Adrenal gland (tissue), 12 donors: Measurements from ENCODE around the gene ABHD12B. TPM values are rescaled to one million over a fixed set of nuclear protein-coding genes. Genes with fewer than 3 reads are reported as not detected.

Experiments used
- DNase-seq, 7 donors: peaks; one replicate each; pipeline ENCODE4 v3.0.0-alpha.2; 2019 to 2020
- H3K27ac ChIP-seq, 5 donors: fragments of 200-600 bp; sonication (generic) in 4 of 5; 1 replicate in 3 of 5; 2 replicates in 2 of 5; pipeline versions ENCODE4 v1.5.1 to v1.8.0; 2016 to 2020; ENCODE audit warnings: mild to moderate bottlenecking in 1 of 5
- H3K27me3 ChIP-seq: fragments of 200-600 bp; 2 replicates; pipeline ENCODE4 v1.8.0; 2021
- H3K36me3 ChIP-seq, 2 donors: fragments of 200-600 bp; replicated peaks in 1 of 2; 1 replicate in 1 of 2; 2 replicates in 1 of 2; pipeline versions ENCODE4 v1.5.1 to v1.8.0; 2018 to 2022
- H3K4me1 ChIP-seq, 2 donors: fragments of 200-600 bp; replicated peaks in 1 of 2; 1 replicate in 1 of 2; 2 replicates in 1 of 2; pipeline versions ENCODE4 v1.5.1 to v1.8.0; 2018 to 2021
- H3K4me3 ChIP-seq, 4 donors: fragments of 200-600 bp; sonication (generic) in 3 of 4; one replicate each; pipeline ENCODE4 v1.5.1; 2016 to 2018
- H3K9me3 ChIP-seq, 3 donors: fragments of 200-600 bp; sonication (generic) in 1 of 3; replicated peaks in 1 of 3; 1 replicate in 2 of 3; 2 replicates in 1 of 3; pipeline versions ENCODE4 v1.5.1 to v1.8.0; 2016 to 2021
- CTCF ChIP-seq, 6 experiments: fragments of 450-650 bp in 4 of 6; fragments of 200-600 bp in 2 of 6; sonication (generic) in 1 of 6; IDR thresholded peaks; 1 replicate in 5 of 6; 2 replicates in 1 of 6; pipeline versions ENCODE4 v1.5.1 to v1.8.0; 2016 to 2021; ENCODE audit warnings: antibody characterized with exemption in 6 of 6, mild to moderate bottlenecking in 2 of 6, moderate library complexity in 1 of 6
- WGBS, 4 donors: extraction: QIAGEN DNeasy Blood & Tissue Kit in 2 of 4; methylation state at CpG; one replicate each; pipeline versions ENCODE4 v1.1.5 to v1.1.7; 2013 to 2017; 5-methylcytosine and 5-hydroxymethylcytosine counted together
- intact Hi-C, 2 donors: fragments of 100-400 bp; cut with DNase I; formaldehyde crosslinking; loops; one replicate each; pipeline versions ENCODE4 v1.14.1 to v1.15.0; 2022 to 2023
- polyA plus RNA-seq, 3 donors: library from polyadenylated mRNA; stranded (reverse); fragments of 200-250 nt in 2 of 3; fragments of 350-450 nt in 1 of 3; fragmentation: Illumina TruSeq in 1 of 3; extraction: RNeasy Lipid Tissue Mini Kit (QIAGEN cat#74804) in 1 of 3; gene quantifications; one replicate each; pipeline ENCODE4 v1.2.3, GENCODE V29; 2013 to 2014
- small RNA-seq, 2 donors: library from RNA; depleted of rRNA; stranded (forward); fragments of <200 nt; gene quantifications; one replicate each; pipeline ENCODE3, GENCODE V24; 2016
- total RNA-seq, 9 donors: library from RNA; depleted of rRNA in 4 of 9; stranded (reverse); fragments of >200 nt in 4 of 9; fragments of 120-200 nt in 1 of 9; fragmentation: NEBNext Ultra II Directional in 1 of 9; extraction: Animal tissue kit (Norgen Biotek cat#: 25700) in 1 of 9; gene quantifications; one replicate each; pipeline versions ENCODE4 v1.1.0 to v1.2.4, GENCODE V29; 2013 to 2023
- donor health status: healthy with polysubstance abuse.
- donor health status: Bipolar disorder and iron deficiency.
- donor health status: DM: yes; HTN: yes; CAD: no.
- donor health status: DM: no; HTN: no; CAD: no.
- donor health status: DM: no; HTN: no; CAD: no.
- donor health status: DM: yes; HTN: yes; CAD: no.

The ABHD12B gene
- total and polyA plus RNA-seq, 12 donors, result 0.10 to 0.46 (median 0.37) TPM; not detected in 6

- no peaks in the 10 kb centered on the region for H3K9me3 ChIP-seq
- intact Hi-C loops, result loop anchor here in 1 of 2 donors (5.0 kb wide), 1 partner anchor 269 kb away; no protein-coding TSS in a partner anchor
- H3K27me3 ChIP-seq, result no peaks in the 10 kb centered on the region
- DNase-seq, result no peak
- no peak overlapping the region for H3K4me3 ChIP-seq
- H3K27ac ChIP-seq, result no peak overlapping the region
- WGBS, 4 donors, result 92 to 100% (median 94%) methylated on average over 1 of the region's 1 CpG
- peaks cover 0 to 11% of the 10 kb centered on the region in 2 donors for H3K4me1 ChIP-seq
- no peaks in the 10 kb centered on the region for H3K36me3 ChIP-seq
- no peak for TF ChIP-seq CTCF (IDR thresholded peaks at IDR 0.05)
These were observed 81.6 kb downstream of the ABHD12B start for GRCh38 chr14:50953502-50953901.

Small RNA genes lying within 50 kb of the gene (small RNA-seq; reads per million reads assigned to genes)
- 0 reads per million in 2 donors for gene RF00593

Other genes with a start within 250 kb of the ABHD12B start
- 10 to 100 TPM; 14.8 to 39.2 (median 27.3) TPM for gene SAV1, start 203.7 kb upstream of the ABHD12B start, total RNA-seq
- gene SAV1, start 203.7 kb upstream of the ABHD12B start, polyA plus RNA-seq, result 10 to 100 TPM; 24.5 to 27.2 (median 25.8) TPM
- 10 to 100 TPM; 13.5 to 66.1 (median 20.2) TPM for gene NIN, start 40.9 kb upstream of the ABHD12B start, total RNA-seq
- gene NIN, start 40.9 kb upstream of the ABHD12B start, polyA plus RNA-seq, result 1 to 10 TPM; 3.0 to 8.7 (median 6.8) TPM
- gene PYGL, start 72.4 kb downstream of the ABHD12B start, total RNA-seq, result 10 to 100 TPM in 8 of 9 donors, 1 to 10 TPM in 1; 7.3 to 77.0 (median 53.8) TPM
- 10 to 100 TPM; 24.6 to 33.1 (median 26.9) TPM for gene PYGL, start 72.4 kb downstream of the ABHD12B start, polyA plus RNA-seq
- 1 to 10 TPM in 7 of 9 donors, under 1 TPM in 2; 0.55 to 5.3 (median 1.8) TPM for gene TRIM9, start 223.1 kb downstream of the ABHD12B start, total RNA-seq
- 1 to 10 TPM; 1.1 to 3.7 (median 2.3) TPM for gene TRIM9, start 223.1 kb downstream of the ABHD12B start, polyA plus RNA-seq